ENCODE measurements around the gene SSTR5.

SSTR5 gene

DNA sequence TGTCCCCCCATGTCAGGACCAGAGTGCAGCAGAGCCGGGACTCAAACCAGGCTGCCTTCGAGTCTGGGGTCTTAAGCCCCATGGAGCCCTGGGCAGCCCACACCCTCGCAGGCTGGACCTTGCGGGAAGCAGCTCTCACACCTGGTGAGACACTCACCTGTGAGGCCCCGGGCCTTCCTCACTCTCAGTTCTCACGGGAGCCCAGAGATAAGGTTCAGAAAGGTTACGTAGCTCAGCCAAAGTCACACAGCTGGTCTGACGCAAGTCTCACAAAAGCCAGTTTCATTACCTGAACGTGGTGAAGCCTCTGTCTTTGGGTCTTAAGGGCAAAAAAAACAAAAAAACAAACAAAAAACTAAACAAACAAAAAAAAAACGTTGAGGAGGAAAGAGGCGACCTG is 32.8 kb upstream of the SSTR5 start:
- no peak for DNase-seq (ENCODE audit: low read depth, low spot score)

GRCh38 chr16:1040346-1040745 is 32.2 kb upstream of the SSTR5 start:
- no peak for DNase-seq (ENCODE audit: low read depth, low spot score)

DNA sequence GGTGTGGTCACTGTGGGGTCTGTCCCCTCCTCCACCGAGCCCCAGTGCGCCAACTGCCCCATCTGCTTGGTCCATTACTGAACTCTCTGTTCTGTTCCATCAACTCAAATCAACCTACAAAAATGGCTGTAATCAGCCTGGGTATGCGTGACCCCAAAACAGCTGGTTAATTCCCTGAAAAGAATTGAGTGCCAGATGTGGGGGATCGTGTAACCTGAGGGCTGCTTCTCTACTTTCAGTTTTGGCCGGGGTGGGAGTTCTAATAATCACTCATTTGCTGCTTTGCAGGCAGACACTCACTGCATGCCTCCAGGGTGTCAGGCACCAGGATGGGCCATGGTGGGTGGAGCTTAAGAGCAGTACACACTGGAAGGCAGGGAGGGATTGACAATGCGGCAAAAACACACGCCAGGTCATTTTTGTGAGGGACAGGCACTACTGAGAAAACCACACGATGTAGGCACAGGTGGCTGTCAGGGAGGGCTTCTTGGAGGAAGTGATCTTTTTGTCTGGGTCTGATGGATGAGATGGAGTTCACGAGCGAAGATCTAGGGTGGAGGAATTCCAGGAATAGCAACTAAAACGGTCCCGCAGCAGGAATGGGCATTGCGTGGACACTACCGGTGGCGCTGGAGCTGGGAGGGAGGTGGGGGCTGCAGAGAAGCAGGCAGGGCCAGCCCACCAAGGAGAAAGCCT is 30.4 kb upstream of the SSTR5 start:
- no peak for DNase-seq (ENCODE audit: low read depth, low spot score)

DNA sequence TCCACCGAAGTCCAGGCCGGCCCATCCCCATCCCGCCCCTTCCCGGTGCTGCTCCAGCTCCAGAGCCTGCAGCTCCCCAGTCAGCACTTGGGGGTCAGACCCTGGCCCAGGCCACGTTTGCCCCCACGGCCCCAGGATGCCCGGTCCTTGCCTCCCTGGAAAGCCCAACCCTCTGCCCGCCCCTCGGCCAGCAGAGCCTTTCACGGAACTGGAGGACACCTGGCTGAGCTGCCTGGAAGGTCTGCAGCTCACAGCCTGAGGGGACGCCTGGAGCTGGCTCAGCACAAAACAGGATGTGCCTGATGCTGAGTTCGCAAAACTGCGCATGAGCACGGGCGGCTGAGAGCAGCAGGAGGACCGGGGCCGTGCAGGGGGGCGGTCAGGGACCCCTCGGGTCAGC is 29.7 kb upstream of the SSTR5 start:
- no peak for DNase-seq (ENCODE audit: low read depth, low spot score)

- no peak for DNase-seq (ENCODE audit: low read depth, low spot score)
Observed at GRCh38 chr16:1043881-1044451, 28.6 kb upstream of the SSTR5 start.

DNA sequence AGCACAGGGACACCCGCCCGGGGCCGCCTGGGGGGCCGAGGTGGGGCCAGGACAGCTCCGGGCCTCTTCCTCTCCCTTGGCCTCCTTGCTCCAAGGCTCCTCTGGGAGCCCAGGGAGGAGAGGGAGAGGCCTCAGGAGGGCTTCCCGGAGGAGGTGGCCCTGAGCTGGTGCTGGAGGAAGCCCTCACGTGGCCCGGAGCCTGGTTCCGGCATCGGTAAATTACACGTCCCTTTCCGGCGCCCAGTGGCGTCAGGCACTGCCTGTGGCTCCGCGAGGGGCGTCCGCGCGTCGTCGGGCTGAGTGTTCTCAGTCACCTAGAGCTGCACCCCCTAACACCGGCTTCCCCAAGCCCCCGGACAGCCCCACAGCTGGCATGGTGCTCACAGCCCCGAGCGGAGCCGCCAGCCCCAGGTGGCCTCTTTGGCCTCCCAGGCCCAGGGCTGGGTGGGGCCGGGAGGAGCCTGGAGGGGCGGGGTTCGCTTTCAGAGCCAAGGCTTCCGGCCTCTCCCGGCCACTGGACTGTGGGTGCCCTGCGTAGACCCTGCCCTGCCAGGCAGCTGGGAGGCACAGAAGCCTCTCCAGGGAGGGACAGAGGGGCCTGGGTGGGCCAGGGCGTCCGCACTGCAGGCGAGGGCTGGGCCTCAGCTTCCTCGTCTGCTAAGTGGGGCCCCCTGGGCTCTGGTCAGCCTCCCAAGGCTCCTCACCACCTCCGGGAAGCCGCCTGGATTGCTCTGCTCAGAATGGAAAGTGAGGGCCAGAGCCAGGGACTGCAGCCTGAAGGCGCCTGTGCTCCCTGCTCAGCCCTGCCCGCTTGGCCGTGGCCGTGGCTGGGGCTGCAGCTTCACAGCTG is 27.9 kb upstream of the SSTR5 start:
- DNase-seq (ENCODE audit: low read depth, low spot score) = no peak

DNA sequence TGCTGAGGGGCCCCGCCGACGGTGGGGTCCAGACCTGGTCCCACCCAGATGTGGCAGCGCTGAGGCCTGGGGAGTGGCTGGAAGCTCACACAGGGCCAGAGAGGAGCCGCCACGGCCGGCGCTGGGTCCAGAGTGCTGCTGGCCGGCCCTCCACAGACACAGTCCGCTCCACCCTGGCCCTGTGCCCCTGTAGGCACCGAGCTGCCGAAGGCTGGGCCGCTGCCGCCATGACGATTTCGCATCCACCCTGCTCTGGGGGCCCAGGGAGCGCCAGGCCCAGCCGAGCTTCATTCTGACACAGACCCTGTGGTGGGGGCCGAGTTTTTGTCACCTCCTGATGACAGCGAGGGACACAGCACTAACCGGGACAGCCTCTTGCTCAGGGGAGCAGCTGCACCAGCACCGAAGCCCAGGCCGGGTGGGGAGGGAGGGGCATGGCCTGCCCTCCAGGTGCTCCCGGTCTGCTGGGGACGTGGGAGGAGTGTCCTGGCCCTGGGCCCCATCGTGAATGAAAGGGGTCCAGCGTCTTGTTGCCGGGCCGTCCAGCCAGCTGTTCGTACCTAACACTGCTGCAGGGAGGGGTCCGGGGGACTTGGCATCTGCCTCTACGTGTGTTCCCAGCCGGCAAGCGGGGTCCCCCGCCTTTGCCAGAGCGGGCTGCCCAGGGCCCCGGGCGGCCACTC is 27.1 kb upstream of the SSTR5 start:
- no peak for DNase-seq (ENCODE audit: low read depth, low spot score)

- DNase-seq (ENCODE audit: low read depth, low spot score) = no peak
Observed at GRCh38 chr16:1045993-1046911, 26.3 kb upstream of the SSTR5 start.

DNA sequence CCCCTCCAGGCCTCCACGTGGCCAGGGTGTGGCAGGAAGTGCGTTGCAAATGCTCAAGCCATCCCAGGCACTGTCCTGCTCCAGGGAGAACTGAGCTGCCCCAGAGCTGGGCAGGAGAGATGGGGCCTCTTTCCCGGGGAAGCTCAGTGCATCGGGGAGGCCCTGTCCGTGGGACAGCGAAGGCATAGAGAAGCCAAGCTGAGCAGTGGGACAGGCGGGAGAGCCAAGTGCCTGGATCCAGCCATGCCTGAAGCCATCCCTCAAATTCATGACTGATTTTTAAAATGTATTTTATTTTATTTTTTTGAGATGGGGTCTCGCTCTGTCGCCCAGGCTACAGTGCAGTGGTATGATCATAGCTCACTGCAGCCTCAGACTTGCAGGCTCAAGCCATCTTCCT is 25.4 kb upstream of the SSTR5 start:
- no peak for DNase-seq (ENCODE audit: low read depth, low spot score)

- DNase-seq (ENCODE audit: low read depth, low spot score) = no peak
Observed at GRCh38 chr16:1047801-1048200, 24.7 kb upstream of the SSTR5 start.

DNA sequence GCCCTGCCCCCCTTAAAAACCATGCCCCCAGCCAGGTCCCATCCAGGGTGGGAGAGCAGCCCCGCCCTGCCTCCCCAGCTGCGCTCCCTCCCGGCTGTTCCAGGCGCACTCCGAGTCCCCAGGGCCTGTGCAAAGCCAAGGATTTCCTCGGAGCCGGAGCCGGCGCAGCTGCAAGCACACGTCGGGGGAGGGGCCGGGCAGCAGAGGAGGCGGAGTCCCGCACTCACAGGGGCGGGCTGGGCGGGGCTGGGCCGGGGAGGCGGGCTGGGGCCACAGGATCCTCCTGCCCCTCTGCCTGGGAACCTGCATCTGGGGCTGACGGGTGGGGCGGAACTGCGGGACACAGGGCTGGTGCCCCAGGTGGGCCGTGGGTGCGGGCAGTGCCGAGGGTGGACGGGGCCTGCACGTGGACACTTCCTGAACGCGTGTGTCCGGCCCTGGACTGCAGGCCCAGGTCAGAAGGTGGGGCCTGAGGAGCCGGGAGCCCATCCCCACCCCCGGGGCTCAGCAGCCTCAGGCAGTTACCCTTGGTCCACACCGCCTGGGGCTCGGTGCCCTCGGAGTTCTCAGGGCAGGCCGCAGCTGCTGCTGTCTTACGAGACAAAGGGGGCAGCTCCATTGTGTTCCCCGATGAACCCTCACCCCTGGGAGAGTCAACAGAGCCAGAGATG is 24.0 kb upstream of the SSTR5 start:
- DNase-seq (ENCODE audit: low read depth, low spot score) = no peak

GRCh38 chr16:1049113-1049975 is 23.2 kb upstream of the SSTR5 start:
- DNase-seq (ENCODE audit: low read depth, low spot score) = no peak

GRCh38 chr16:1049976-1050247 is 22.6 kb upstream of the SSTR5 start:
- no peak for DNase-seq (ENCODE audit: low read depth, low spot score)

DNA sequence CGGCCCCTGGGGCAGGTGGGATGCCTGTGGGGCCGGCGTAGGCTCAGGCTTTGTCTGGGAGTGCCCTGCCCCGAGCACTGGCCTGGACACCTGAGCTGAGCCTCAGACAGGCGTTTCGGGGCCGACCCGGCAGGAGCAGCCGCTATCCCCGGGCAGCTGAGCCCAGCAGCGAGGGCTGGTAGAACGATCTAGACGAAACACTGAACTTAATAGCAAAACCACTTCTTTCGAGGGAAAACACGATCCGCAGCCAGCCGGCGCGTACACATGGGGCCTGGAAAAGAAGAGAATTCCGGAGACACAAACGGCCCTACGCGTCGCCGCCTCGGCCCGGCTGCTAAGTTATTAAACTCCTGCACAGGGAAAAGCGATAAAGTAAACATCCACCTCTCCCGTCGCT is 22.0 kb upstream of the SSTR5 start:
- DNase-seq (ENCODE audit: low read depth, low spot score) = no peak

GRCh38 chr16:1050921-1051320 is 21.6 kb upstream of the SSTR5 start:
- no peak for DNase-seq (ENCODE audit: low read depth, low spot score)

DNA sequence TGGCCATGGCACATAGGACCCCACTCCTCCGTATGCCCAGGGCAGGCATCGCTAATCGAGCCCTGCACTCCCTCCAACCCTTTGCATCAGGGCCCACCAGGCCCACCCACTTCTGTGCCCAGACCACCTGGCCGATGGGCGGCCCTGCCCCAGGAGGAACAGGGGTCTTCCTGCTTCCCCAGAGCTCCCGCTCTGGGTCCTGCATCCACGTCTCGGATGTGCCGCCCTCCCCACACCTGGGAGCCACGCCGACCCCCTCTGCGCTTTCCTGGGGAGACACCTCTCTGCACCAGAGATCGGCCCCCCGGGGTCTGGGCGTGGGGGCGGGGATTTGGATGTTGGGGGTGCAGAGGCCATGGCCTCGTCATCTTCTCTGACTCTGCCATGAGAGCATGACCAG is 21.1 kb upstream of the SSTR5 start:
- no peak for DNase-seq (ENCODE audit: low read depth, low spot score)

DNA sequence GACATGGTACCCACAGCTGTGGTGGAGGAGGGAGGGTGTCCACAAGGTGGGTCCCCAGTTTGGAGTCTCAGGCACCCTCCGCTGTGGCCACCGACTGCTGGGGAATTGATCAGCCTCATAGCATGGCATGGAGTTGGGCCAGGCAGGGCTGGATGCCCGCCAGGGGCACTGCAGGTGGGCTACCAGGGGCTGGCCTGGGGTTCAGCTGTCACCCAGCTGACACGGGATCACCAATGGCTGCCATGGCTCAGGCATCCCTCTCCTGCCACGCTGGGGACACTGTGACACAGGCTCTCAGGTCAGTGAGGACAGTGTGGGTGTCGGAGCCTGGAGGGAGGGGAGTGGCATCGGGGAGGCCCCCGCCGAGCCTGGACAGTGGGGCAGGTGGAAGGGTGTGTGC is 19.8 kb upstream of the SSTR5 start:
- DNase-seq (ENCODE audit: low read depth, low spot score) = no peak

DNA sequence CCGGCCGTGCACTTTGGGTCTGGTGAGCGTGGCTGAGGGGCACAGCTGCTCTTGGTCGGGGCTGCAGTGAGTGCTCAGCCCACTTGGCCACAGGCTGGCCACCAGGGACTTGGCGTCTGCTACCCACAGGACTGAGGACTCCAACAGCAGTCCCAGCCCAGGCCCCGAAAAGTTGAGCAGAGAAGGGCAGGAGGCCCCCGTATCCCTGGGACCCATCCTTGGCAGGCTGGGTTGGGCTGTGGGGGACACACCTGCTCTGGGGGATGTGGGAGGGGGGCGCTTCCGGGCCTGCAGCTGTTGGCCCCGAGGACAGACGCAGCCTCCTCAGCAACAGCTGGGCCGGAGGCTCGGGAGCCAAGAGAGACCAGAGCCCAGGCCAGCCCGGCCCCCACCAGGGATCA is 19.4 kb upstream of the SSTR5 start:
- DNase-seq (ENCODE audit: low read depth, low spot score) = no peak

- no peak for DNase-seq (ENCODE audit: low read depth, low spot score)
Observed at GRCh38 chr16:1053700-1054368, 18.7 kb upstream of the SSTR5 start.

All from brain pericyte (primary cell).